Astrocyte (in vitro differentiated cells and primary cell): ENCODE measurements around the gene SLC27A4. TPM values are rescaled to one million over a fixed set of nuclear protein-coding genes. Genes with fewer than 3 reads are reported as not detected.

Source experiments
- DNase-seq: peaks from one replicate; pipeline ENCODE4 v3.0.0-alpha.2; 2010; ENCODE audit warnings: low read depth
- FAIRE-seq: peaks from 2 replicates; lab custom pipeline; 2011; peaks lifted over from hg19 to GRCh38; lab: Jason Lieb, UNC
- H2AFZ ChIP-seq: 2 replicates; pipeline ENCODE4 v1.6.0; 2012; ENCODE audit warnings: low read depth, low read length, inconsistent platforms
- H3K27ac ChIP-seq: 2 replicates; pipeline ENCODE4 v1.5.1; 2011; ENCODE audit warnings: low read depth, low read length, inconsistent platforms
- H3K27me3 ChIP-seq: 2 replicates; pipeline ENCODE4 v1.6.0; 2011; ENCODE audit warnings: low read length, inconsistent platforms; ENCODE audit not compliant: insufficient read depth
- H3K36me3 ChIP-seq: 2 replicates; pipeline ENCODE4 v1.5.1; 2011; ENCODE audit warnings: low read length, inconsistent platforms; ENCODE audit not compliant: insufficient read depth
- H3K4me1 ChIP-seq: 2 replicates; pipeline ENCODE4 v1.5.1; 2011; ENCODE audit warnings: low read length, inconsistent platforms; ENCODE audit not compliant: insufficient read depth
- H3K4me2 ChIP-seq: 2 replicates; pipeline ENCODE4 v1.6.0; 2012; ENCODE audit warnings: low read length, inconsistent platforms
- H3K4me3 ChIP-seq: 2 replicates; pipeline ENCODE4 v1.5.1; 2011; ENCODE audit warnings: low read depth, mild to moderate bottlenecking, low read length, inconsistent platforms; ENCODE audit not compliant: insufficient read depth
- H3K79me2 ChIP-seq: 2 replicates; pipeline ENCODE4 v1.6.0; 2012; ENCODE audit warnings: mild to moderate bottlenecking, low read length, inconsistent platforms; ENCODE audit not compliant: insufficient read depth
- H3K9ac ChIP-seq: 2 replicates; pipeline ENCODE4 v1.6.0; 2012; ENCODE audit warnings: mild to moderate bottlenecking, low read length, inconsistent platforms
- H3K9me3 ChIP-seq: 2 replicates; pipeline ENCODE4 v1.5.1; 2012; ENCODE audit warnings: low read depth, mild to moderate bottlenecking, low read length, inconsistent platforms; ENCODE audit not compliant: insufficient read depth
- H4K20me1 ChIP-seq: 2 replicates; pipeline ENCODE4 v1.6.0; 2012; ENCODE audit warnings: low read length, inconsistent platforms; ENCODE audit not compliant: insufficient read depth
- H3K27ac Mint-ChIP-seq: one replicate; pipeline ENCODE4 v1.8.0; 2021; ENCODE audit warnings: mild to moderate bottlenecking, mixed read lengths; ENCODE audit not compliant: unreplicated experiment
- H3K27me3 Mint-ChIP-seq: one replicate; pipeline ENCODE4 v1.8.0; 2021; ENCODE audit warnings: low read depth, mixed read lengths; ENCODE audit not compliant: unreplicated experiment
- H3K36me3 Mint-ChIP-seq: one replicate; pipeline ENCODE4 v1.8.0; 2021; ENCODE audit warnings: low read depth, mixed read lengths; ENCODE audit not compliant: unreplicated experiment
- H3K4me1 Mint-ChIP-seq: one replicate; pipeline ENCODE4 v1.8.0; 2021; ENCODE audit warnings: low read depth, mixed read lengths; ENCODE audit not compliant: unreplicated experiment
- H3K4me3 Mint-ChIP-seq: one replicate; pipeline ENCODE4 v1.8.0; 2021; ENCODE audit warnings: mild to moderate bottlenecking, moderate library complexity, mixed read lengths; ENCODE audit not compliant: unreplicated experiment
- H3K9me3 Mint-ChIP-seq: one replicate; pipeline ENCODE4 v1.8.0; 2021; ENCODE audit warnings: mild to moderate bottlenecking, mixed read lengths; ENCODE audit not compliant: unreplicated experiment
- CTCF ChIP-seq: IDR thresholded peaks from 2 replicates; pipeline ENCODE4 v1.5.1; 2011; ENCODE audit warnings: low read depth, mild to moderate bottlenecking, inconsistent platforms, low read length, moderate library complexity; ENCODE audit not compliant: insufficient read depth
- EZH2 ChIP-seq: IDR thresholded peaks from 2 replicates; pipeline ENCODE4 v1.6.1; 2012; ENCODE audit warnings: mild to moderate bottlenecking, low read length, inconsistent platforms; ENCODE audit not compliant: insufficient read depth
- total RNA-seq: library from RNA; stranded (reverse); gene quantifications from 2 replicates; pipeline ENCODE4 v1.2.1, GENCODE V29; 2021

SLC27A4 gene
- total RNA-seq, 1 donor from 2014 or later = 26.9 TPM

- H3K36me3 ChIP-seq = no peaks in the 10 kb centered on the region
- peaks cover 8% of the 10 kb centered on the region for H3K4me1 ChIP-seq
- no peaks in the 10 kb centered on the region for H3K9me3 ChIP-seq
- no peak overlapping the region for H3K4me2 ChIP-seq
- TF ChIP-seq CTCF (no peak), EZH2 (no peak)
- no peaks in the 10 kb centered on the region for H4K20me1 ChIP-seq
- DNase-seq (no peak), FAIRE-seq (no peak)
- H3K4me3 ChIP-seq = no peak overlapping the region
- Mint-ChIP-seq H3K4me3 (no peak overlapping the region), H3K9me3 (no peaks in the 10 kb centered on the region), H3K27ac (no peak overlapping the region), H3K36me3 (peaks cover 4% of the 10 kb centered on the region), H3K27me3 (no peaks in the 10 kb centered on the region), H3K4me1 (peaks cover 3% of the 10 kb centered on the region)
- no peak overlapping the region for H3K9ac ChIP-seq
- H2AFZ ChIP-seq = no peak overlapping the region
- no peaks in the 10 kb centered on the region for H3K27me3 ChIP-seq
- no peak overlapping the region for H3K27ac ChIP-seq
- H3K79me2 ChIP-seq = no peaks in the 10 kb centered on the region
Measured at GRCh38 chr9:128297221-128297773, 43.0 kb upstream of the SLC27A4 start.

DNA sequence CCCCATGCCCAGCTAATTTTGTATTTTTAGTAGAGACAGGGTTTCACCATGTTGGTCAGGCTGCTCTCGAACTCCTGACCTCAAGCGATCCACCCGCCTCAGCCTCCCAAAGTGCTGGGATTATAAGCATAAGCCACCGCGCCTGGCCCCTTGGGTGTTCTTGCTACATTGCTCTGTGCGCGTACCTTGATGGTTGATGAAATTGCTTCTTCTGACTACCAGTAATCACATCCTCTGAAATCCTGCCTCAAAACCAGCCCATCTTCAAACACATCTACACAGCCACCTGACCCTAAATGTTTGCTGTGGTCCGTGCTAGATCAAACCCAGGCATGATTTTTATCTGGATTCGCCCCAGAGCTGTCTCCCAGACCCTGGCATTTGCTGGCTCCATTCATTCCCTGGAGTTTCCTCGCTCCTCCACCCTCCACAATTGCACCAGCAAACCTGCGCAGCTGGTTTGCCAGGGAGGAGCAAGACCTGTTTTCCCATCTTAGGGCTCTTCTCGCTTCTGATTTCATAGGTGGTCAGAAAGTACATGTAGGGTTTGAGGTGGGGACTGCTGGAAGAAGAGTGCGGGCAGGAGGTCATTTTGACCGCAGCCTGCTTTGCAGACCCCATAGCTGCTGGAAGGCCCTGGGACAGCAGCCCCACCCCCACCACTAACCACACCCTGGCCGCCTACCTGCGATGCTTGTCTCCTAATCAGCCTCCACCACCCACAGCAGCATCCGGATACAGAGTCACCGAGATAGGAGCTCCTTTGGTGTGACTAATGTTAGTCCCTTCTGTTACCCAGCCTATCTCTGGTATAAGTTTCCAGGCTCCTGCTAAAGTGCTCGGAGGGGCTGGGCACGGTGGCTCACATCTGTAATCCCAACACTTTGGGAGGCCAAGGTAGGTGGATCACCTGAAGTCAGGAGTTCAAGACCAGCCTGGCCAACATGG is 41.5 kb upstream of the SLC27A4 start:
- Histone ChIP-seq H3K4me1 (peaks cover 8% of the 10 kb centered on the region), H3K27ac (no peak overlapping the region)
- H3K27me3 Mint-ChIP-seq = no peaks in the 10 kb centered on the region

More for the DNA sequence above, 41.5 kb upstream of the SLC27A4 start:
- H3K9me3 Mint-ChIP-seq = no peaks in the 10 kb centered on the region
- H3K27me3 ChIP-seq = no peaks in the 10 kb centered on the region
- peaks cover 3% of the 10 kb centered on the region for H3K4me1 Mint-ChIP-seq
- no peaks in the 10 kb centered on the region for H3K79me2 ChIP-seq
- H4K20me1 ChIP-seq = no peaks in the 10 kb centered on the region
- H3K4me2 ChIP-seq = no peak overlapping the region
- H3K9ac ChIP-seq = no peak overlapping the region
- no peaks in the 10 kb centered on the region for H3K9me3 ChIP-seq
- no peak overlapping the region for H2AFZ ChIP-seq
- no peak overlapping the region for H3K27ac Mint-ChIP-seq
- DNase-seq (no peak), FAIRE-seq (no peak)
- H3K4me3 Mint-ChIP-seq = no peak overlapping the region
- H3K36me3 ChIP-seq = no peaks in the 10 kb centered on the region
- no peaks in the 10 kb centered on the region for H3K36me3 Mint-ChIP-seq
- TF ChIP-seq EZH2 (no peak), CTCF (no peak)
- H3K4me3 ChIP-seq = no peak overlapping the region
